ENCODE data around the gene ABLIM3.

Gene ABLIM3

DNA sequence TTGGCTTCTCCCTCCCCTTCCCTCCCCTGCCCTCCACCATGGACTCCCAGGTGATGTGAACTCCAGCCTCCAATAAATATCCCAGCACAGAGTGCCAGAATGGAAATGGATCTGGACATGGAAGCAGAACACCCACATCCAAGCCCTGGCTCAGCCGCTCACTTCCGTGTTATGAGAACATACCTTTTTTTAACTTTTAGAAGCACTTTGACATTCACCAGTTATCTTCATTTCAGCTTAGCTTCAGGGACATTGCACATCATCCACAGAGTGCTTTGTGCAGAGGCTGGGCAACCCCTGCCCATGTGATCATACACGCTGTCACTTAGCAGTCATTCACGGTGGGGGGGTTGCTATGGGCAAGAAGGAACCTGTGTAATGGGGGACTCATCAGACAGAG, 139.5 kb downstream of the ABLIM3 start:
- no peak for DNase-seq (ENCODE audit: low read depth in 2 of 2)

DNA sequence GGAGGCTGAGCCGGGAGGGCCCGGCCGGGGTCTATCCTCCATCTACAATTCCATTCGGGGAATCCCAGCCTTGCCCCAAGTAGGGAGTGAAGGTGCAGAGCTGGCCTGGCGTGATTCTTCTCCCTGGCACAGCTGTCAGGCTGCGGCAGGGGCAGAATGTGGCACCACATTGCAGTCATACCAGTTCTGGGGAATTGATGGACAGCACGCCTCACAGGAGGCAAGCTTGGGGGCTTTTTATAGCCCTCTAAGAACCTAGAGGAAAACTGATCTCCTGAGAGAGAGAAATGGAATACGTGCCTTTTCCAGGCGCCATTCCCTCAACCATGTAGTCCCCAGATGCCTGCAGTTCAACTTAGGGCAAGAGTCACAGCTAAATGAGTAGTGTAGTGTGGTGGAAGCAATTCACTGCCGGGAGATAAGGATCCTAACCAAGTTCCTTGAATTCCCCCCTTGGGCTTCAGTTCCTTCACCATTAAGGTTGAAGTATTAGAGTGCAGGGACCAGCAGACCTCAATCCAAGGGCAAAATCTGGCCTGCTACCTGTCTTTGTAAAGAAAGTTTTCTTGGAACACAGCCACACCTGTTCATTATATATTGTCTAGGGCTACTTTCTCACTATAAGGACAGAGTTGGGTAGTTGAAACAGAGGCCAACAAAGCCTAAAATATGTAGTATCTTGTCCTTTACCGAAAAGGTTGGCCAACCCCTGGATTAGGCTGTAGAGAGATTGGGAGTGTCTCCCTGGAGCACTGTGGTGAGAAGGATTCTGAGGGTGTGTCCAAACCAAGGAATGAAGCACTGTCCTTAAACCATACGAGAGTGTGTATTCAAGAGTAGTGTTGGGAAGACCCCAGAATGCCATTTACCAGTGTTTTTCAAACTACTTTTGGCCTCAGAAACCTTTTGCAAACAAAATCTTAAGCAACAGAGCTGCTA, 141.0 kb downstream of the ABLIM3 start:
- no peak for DNase-seq (ENCODE audit: low read depth in 2 of 2)

DNA sequence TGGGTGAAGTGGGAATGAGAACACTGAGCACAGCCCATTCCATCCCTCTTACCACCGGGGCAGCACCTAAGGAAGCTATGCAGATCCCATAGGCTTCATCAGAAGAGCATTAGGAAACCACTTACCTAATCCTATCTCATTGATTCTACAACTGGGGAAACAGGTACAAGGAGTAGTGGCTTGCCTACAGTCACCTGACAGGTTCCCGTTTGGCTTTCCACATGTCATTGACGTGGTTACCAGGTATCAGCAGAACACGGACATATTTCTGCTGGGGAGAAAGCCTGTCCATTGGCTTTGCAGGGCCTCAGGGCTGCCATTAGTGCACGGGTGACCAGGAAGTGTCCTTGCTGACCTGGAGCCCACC, 141.7 kb downstream of the ABLIM3 start:
- no peak for DNase-seq (ENCODE audit: low read depth in 2 of 2)

DNA sequence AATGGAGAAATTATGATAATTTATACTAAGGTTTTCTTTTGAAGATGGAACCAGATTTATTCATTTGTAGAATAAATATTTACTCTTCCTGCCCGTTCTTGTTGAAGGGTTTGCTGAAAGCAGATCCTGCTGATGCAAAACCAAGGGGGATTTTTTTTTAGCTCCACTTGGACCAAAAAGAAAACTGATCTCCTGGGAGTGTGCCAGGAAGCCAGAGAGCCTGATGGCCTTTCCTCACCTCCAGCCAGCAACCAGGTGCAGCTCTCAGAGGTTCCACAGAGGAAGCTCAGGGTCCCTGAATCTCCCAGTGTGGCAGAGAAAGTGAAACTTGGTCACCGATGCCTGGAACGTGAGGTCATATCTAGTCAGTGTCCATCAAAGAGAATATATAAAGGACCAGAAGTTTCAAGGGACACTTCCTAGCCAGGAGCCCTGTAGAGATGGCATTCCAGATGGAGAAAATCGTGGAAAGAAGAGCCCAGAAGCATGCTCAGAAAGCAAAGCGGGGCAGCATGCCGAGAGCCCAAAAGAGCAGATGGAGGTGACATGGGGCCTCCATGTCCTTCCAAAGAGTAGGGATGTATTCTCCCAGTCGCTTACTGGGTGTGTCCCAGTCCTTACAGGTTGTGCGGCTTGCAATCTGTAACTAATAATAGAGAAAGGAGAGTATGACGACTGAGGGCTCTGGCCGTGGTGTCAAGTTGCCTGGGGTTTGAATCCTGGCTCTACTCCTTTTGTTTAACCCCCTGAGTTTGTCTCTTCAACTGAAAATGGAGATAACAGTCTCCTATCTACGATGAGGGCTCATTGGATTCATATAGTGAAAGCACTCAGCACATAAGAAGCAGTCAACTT, 142.6 kb downstream of the ABLIM3 start:
- no peak for DNase-seq (ENCODE audit: low read depth in 2 of 2)

DNA sequence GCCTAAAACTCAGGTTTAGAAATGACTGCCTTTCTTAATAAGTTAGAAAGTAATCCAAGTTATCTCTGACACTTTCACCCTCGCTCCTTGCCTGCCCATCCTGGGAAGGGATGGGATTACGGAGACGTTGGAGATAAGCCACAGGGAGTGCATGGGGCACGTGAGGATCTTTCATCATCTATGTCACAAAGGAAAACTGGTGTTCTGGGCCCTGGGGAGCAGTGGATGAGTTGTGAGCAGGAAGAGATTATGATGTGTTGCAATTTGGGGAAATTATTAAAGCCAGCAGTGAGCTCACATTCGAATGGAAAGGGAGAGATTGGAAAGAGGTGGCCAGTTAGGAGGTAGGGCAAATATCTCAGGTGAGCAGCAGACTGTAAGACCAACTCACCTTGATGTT, 143.2 kb downstream of the ABLIM3 start:
- DNase-seq (ENCODE audit: low read depth in 2 of 2): no peak

DNA sequence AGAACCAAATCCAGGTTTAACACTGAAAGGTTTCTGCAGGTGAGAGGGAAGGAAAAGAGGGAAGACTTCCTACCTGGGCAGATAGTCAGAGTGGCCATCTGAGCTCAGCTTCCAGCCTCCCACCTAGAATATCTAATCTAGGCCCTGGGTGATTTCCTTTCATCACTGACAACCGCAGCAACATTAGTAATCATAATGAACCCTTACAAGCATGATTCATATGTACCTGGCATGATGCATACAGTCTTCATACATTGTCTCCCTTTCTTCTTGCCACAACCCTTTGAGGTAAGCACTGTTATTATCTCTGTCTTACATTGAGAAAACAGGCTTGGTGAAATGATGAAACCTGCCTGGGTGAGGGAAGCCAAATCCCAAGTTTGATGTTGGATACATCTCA, 143.9 kb downstream of the ABLIM3 start:
- DNase-seq (ENCODE audit: low read depth in 2 of 2): no peak

DNA sequence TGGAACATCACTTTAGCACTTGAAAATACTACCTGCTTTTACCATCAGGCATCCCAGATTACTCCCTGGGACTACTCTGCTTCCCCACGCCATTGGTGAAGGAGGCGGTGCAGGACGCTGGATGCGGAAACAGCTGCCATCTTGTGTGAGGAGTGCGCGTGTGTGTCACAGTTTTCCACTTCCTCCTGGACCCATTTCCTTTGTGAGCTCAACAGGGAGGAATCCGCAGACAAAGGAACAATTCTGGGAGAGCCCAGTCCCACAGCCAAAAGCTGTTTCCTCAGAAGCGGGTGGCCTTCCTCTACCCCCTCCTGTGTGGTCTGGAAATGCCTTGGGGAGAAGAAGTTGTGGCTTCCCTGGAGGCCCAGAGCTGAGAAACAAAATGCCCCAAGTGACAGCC, 147.1 kb downstream of the ABLIM3 start:
- DNase-seq (ENCODE audit: low read depth in 2 of 2): no peak

DNA sequence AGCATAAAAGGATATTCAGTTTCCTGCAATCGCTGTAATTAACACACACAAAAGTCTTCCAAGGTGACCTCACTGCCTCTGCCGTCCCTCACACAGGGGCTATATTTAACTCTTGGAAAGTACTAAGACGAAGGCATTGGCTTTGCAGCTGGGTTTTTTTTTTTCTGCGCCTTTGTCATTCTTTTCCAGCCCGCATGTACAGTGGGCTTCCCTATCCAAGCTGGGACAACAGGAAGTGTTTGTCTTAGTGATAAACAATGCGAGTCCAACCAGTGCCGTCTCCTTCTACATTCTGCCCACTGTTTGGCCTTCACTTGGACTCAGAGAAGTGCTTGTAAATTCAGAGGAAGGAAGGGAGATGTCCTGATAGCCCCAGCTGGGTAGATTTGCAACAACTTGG, 148.0 kb downstream of the ABLIM3 start:
- DNase-seq (ENCODE audit: low read depth in 2 of 2): no peak

DNA sequence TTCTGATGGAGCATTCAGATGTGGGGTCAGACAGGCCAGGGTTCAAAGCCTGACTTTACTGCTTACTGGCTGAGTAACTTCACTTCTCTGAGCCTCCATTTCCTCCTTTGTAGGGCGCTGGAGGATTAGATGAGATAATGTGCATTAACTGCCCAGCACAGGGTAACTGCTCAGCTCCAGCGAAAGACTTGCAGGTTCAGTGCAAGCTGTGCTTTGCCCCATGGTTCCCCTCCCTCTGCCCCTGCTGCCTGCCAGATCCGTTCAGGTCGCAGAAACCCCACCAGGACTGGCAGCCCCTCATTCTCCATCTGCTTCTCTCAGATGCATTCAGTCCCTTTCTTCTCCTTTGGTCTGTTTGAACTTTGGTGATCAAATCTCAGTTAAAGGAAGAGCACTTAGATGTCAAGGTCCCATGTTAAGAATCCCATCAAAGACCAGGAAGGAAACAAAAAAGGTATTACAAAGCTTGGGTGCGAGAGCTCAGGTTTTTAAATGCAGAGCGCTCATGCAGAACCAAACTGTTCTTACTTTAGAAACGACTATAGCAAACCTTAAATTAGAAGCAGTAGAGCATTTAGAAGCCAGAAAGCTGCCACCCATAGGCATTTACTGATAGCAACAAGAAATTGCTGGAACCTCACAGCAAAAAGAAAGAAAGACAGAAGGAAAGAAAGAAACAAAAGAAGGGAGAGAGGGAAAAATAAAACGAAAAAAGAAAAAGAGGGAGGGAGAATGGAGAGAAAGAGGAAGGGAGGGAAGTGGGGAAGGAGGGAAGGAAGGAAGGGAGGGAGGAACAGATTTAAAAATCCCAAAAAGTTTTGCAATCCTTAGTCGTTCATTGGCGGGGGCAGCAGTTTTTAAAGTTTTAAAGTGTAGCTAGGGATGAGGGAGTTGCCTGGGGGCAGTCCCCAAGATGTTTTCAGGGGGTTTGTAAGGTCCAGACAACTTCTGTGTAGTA, 153.9 kb downstream of the ABLIM3 start:
- DNase-seq (ENCODE audit: low read depth in 2 of 2): no peak

DNA sequence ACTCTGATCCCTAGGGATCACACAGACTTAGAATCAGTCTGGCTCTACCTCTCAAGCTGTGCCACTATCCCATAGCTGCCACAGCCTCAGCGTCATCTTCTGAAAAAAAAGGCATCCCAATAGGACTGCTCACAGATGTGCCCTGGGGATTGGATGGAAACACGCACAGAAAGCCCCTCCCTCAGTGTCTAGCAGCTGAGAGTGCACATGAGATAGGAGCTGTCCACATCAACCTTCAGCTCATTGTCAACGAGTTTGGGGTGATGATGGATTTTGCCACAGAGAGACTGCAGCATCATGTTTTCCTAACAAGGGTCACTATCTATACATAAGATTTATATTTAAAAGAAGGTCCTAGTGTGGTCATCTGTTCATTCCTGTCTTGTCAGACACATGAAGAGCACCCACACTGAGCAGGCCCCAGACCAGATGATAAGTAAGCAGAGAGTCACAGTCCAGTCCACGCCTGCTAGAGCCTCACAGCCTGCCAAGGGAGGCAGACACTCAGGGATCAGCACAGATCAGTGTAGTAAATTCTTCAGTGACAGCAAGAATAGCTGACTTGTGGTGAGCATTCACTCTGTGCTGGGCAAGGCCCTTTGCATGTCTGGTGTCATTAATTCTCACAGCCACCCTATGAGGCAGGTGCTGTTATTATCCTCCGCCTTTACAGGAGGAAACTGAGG, 156.2 kb downstream of the ABLIM3 start:
- no peak for DNase-seq (ENCODE audit: low read depth in 2 of 2)

DNA sequence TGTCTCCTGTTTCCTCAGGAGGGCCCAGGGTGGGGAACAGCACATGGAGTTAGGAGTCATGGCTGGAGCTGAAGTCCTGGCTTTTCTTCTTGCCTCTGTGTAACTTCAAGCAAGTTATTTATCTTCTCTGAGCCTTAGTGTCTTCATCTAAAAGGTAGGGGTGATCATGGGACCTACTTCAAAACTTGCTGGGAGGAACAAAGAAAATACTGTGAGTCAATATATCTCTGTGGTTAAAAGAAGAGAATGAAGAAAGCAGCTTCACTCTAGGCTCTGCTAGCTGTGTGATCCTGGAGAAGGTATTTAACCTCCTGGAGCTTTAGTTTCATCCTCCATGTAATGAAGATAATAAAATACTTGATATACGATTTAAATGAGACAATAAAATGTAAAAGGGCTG, 156.9 kb downstream of the ABLIM3 start:
- no peak for DNase-seq (ENCODE audit: low read depth in 2 of 2)

DNA sequence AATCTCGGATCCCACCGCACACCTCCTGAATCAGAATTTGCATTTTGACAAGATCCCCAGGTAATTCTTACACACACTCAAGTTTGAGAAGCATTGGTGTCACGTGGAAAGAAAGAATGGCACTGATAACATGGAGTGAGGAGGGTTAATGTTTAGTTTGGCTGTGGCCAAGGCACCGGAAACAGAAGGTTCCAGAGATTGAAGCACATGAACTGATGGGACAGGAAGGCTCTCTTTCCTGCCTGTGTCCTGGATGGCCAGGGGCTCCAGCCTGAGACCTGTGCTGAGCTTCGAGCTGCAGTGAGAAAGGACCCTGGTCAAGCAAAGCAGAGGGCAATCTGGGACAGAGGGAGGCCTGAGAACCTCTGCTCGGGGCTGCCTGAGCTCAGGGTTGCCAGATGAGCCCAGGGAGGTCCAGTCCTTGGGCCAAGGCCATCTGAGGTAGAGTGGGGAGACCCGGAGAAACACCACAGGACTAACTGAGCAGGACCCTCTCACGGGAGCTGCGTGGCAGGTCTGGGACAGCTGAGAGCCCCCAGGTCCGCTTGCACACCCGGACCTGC, 157.6 kb downstream of the ABLIM3 start:
- DNase-seq (ENCODE audit: low read depth in 2 of 2): no peak

DNA sequence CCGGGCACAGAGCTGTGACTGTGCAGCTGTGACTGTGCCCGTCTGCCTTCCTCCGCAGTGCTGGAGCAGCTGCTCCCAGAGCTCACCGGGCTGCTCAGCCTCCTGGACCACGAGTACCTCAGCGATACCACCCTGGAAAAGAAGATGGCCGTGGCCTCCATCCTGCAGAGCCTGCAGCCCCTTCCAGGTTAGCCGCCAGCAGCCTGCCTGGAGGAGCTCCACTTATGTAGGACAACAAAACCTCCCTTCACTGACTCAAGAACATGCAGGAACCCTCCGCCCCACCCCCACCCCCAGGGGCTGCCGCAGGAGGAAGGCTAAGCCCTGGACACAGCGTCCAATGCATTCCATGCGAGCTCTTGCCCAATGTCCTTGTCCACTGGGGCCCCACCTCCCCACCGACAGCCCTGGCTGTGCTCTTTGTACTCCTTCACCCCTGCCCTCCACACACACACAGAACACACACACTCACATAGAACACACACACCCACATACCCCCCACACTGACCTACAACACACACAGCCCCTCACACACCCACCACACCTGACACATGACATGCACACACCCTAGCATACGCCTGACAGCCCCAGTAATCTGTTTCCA, 158.3 kb downstream of the ABLIM3 start:
- no peak for DNase-seq (ENCODE audit: low read depth in 2 of 2)

DNA sequence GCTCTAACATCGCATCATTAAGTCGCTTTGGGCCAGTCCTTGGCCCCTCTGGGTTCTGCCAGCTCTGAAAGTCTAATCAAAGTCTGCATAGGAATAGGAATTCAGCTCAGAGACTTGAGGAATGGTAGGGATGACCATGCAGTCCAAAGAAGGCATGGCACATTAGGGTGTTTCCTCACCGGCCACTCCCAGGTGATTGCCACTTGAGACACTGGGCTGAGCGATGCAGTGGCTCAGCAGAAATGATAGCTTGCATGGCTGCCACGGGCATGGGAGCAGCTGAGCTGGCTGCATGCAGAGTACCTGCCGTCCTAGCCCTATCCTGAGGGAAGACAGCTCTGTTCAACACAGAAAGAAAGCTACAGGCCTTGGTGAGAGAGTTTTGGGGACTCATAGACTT, 159.1 kb downstream of the ABLIM3 start:
- no peak for DNase-seq (ENCODE audit: low read depth in 2 of 2)

DNA sequence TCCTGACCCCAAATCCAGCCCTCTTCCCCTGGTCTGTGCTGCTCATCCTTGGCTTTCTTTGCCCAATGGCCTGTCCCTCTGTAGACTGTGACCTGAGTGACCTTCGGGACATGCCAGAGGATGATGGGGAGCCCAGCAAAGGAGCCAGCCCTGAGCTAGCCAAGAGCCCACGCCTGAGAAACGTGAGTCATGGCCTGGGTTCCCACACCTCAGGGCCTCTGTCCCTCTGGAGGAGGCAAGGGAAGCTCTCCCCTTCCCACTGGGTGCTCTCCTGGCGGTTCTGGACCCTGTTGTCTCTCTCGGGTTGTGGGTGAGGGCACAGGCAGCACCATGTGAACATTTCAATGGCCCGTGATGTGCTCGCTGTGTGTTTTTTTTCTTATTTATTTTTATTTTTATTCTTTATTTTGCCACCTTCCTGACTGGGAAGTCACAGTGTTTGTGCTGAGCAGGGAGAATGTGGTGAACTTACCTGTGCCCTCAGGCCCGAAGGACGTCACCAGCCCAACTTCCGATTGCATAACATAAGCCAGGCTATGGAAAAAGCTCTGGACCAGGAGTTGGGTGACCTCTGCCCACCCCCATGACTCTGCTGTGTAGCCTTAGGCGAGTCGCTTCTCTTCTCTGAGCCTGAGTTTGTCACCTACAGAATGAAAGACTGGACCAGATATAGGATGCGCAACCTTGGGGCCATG, 159.9 kb downstream of the ABLIM3 start:
- no peak for DNase-seq (ENCODE audit: low read depth in 2 of 2)

DNA sequence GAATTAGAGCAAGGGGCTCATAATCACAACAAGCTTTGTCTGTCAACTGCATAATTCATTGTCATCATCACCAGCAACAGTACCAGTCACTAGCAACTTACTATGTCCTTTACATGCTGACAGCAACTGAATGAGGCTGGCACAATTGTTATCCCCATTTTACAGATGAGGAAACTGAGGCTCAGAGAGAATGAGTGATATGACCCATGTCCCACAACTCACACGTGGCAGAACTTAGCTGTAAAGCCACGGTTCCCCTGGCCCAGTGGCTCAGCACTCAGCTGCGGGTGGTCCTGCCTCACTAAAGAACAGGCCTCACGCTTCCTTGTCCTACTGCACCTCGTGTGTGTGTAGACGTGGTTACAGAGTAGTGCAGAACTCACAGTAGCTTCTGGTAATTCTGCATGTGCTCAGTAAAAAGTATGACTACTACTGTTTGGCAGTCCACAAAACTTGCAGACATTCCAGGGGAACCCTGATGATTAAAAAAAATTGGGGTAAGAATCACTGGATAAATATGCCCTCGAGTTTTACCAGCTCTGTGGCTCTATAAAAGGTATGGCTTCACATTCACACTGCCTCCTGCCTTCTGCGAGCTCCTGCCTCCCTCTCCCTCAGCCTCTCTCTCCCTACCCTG, 160.6 kb downstream of the ABLIM3 start:
- DNase-seq (ENCODE audit: low read depth in 2 of 2): no peak

DNA sequence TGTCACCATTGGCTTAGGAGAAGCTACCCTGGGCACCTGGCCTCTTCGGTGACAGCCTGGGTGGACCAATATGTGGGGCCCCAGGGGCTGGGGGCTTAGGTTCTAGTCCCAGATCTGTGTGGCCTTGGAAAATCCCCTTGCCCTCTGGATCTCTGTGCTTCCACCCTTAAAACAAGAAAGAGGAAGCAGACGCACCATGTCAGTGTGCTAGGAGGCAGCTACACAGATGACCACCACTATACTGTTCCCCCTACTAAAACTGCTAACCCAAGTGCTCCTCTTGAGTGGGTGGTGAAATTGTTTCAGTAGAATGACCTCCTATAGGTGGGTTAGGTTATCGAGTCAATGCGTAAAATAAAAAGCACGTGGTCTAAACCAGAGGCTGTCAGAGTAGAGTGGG, 161.3 kb downstream of the ABLIM3 start:
- no peak for DNase-seq (ENCODE audit: low read depth in 2 of 2)

DNA sequence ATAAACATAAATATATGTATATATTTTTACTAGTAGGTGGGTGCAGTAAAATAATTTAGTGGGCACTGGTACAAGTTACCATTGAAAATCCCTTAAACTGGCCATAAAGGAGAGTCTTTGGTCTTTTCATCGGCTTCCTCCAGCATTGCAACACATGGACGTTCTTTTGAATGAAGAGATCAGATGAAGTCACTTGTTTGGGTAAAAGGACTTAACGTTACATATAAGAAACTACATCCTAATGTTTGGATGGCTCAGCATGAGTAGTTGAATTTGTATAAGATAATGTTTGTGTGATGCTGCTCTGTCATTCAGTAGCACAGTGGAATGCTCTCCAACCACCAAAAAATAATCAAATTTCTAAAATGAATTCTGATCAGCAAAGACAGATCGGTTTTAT, 161.9 kb downstream of the ABLIM3 start:
- no peak for DNase-seq (ENCODE audit: low read depth in 2 of 2)

Measured in stimulated activated CD4-positive, alpha-beta T cell treated with anti-CD3 and anti-CD28 coated beads, Interleukin-15, amount 100 ng/mL, for 48 hours (primary cell).